GM18867 (cell line): ENCODE measurements around the gene SLC9A6.
"Not testable (repeated sequence)": the region's sequence is repeated elsewhere in the genome, so short reads cannot be mapped to it uniquely, and the experiment has no call there.

Experiments
- ATAC-seq: cut with Tn5 transposase; IDR thresholded peaks from one replicate; pipeline ENCODE4 v1.9.1; 2021; ENCODE audit warnings: mild to moderate bottlenecking, moderate library complexity; ENCODE audit not compliant: unreplicated experiment

SLC9A6 gene

GRCh38 chrX:136061286-136061685, 76.1 kb downstream of the SLC9A6 start:
- ATAC-seq = no peak

GRCh38 chrX:136061696-136062095, 76.5 kb downstream of the SLC9A6 start:
- ATAC-seq = no peak

- ATAC-seq = no peak
These were observed 78.3 kb downstream of the SLC9A6 start for GRCh38 chrX:136063340-136064079.

GRCh38 chrX:136064661-136065043, 79.4 kb downstream of the SLC9A6 start:
- no peak for ATAC-seq

- no peak for ATAC-seq
These were observed 79.9 kb downstream of the SLC9A6 start for GRCh38 chrX:136065044-136065671.

- no peak for ATAC-seq
These were observed 81.9 kb downstream of the SLC9A6 start for GRCh38 chrX:136067097-136067496.

GRCh38 chrX:136067966-136068365, 82.7 kb downstream of the SLC9A6 start:
- no peak for ATAC-seq

- ATAC-seq = no peak
These were observed 91.7 kb downstream of the SLC9A6 start for GRCh38 chrX:136076942-136077341.

- no peak for ATAC-seq
These were observed 95.5 kb downstream of the SLC9A6 start for GRCh38 chrX:136080766-136081165.

GRCh38 chrX:136086521-136086920, 101.3 kb downstream of the SLC9A6 start:
- no peak for ATAC-seq

- ATAC-seq = not testable (repeated sequence)
These were observed 106.7 kb downstream of the SLC9A6 start for GRCh38 chrX:136091898-136092297.

- no peak for ATAC-seq
These were observed 109.7 kb downstream of the SLC9A6 start for GRCh38 chrX:136094962-136095361.
